Activated CD4-positive, CD25-positive, alpha-beta regulatory T cell (primary cell): ENCODE measurements around the gene RFX5.
"Not testable (repeated sequence)": the region's sequence is repeated elsewhere in the genome, so short reads cannot be mapped to it uniquely, and the experiment has no call there.

ENCODE experiments used
- DNase-seq, 4 experiments: peaks; one replicate each; lab custom pipeline; 2025; lab: John Stamatoyannopoulos, UW

Gene RFX5

GRCh38 chr1:151346769-151347522 lies at the start of gene RFX5:
TSS of gene RFX5 (minus strand) at chr1:151347252. CDS start at chr1:151346320, 932 bp downstream.
- DNase-seq, result peak; percentile 71 to 88 (median 82)

GRCh38 chr1:151396265-151396664 lies 49.2 kb upstream of the RFX5 start:
- not testable (repeated sequence) for DNase-seq

GRCh38 chr1:151393583-151393982 lies 46.5 kb upstream of the RFX5 start:
- DNase-seq, result no peak

- no peak for DNase-seq
These were observed 44.1 kb upstream of the RFX5 start for GRCh38 chr1:151391079-151391563.

GRCh38 chr1:151390221-151391078 lies 43.4 kb upstream of the RFX5 start:
- DNase-seq, result not testable (repeated sequence)

- no peak for DNase-seq
These were observed 39.0 kb upstream of the RFX5 start for GRCh38 chr1:151386002-151386401.

- no peak for DNase-seq
These were observed 37.5 kb upstream of the RFX5 start for GRCh38 chr1:151384584-151384983.

- DNase-seq, result no peak
These were observed 30.3 kb upstream of the RFX5 start for GRCh38 chr1:151377150-151377884.

- DNase-seq, result no peak
These were observed 26.1 kb upstream of the RFX5 start for GRCh38 chr1:151373196-151373595.

- DNase-seq, result no peak
These were observed 25.2 kb upstream of the RFX5 start, which contains the start of gene SELENBP1 for GRCh38 chr1:151372058-151372934. TSS of gene SELENBP1 (minus strand) at chr1:151372705. CDS start at chr1:151372641, 64 bp downstream.

GRCh38 chr1:151371370-151372057 lies 24.5 kb upstream of the RFX5 start:
- DNase-seq, result no peak

- no peak for DNase-seq
These were observed 23.3 kb upstream of the RFX5 start for GRCh38 chr1:151370211-151370911.

GRCh38 chr1:151369621-151370048 lies 22.6 kb upstream of the RFX5 start:
- DNase-seq, result no peak

- no peak for DNase-seq
These were observed 22.2 kb upstream of the RFX5 start for GRCh38 chr1:151369302-151369610.

GRCh38 chr1:151368393-151369301 lies 21.6 kb upstream of the RFX5 start:
- DNase-seq, result no peak

- DNase-seq, result no peak
These were observed 20.8 kb upstream of the RFX5 start for GRCh38 chr1:151367658-151368392.

- no peak for DNase-seq
These were observed 17.9 kb upstream of the RFX5 start for GRCh38 chr1:151364996-151365395.
